PFSK-1 (cell line): ENCODE data around the gene GABRB3.

Source experiments
- FOXP2 ChIP-seq: optimal IDR thresholded peaks from 2 replicates; pipeline ENCODE3; 2011; ENCODE audit warnings: borderline replicate concordance, control low read depth, inconsistent platforms; ENCODE audit not compliant: insufficient read depth; ENCODE audit errors: extremely low read length, extremely low read depth
- POLR2AphosphoS5 ChIP-seq: IDR thresholded peaks from 2 replicates; pipeline ENCODE4 v1.6.1; 2012; ENCODE audit warnings: low read depth, mild to moderate bottlenecking, control low read depth, low read length, moderate library complexity
- REST ChIP-seq, 2 experiments: IDR thresholded peaks; 2 replicates each; pipeline versions ENCODE4 v1.6.1 to v1.8.0; 2011 to 2012; ENCODE audit warnings: low read depth in 2 of 2, low read length in 2 of 2, control low read depth in 1 of 2, inconsistent platforms in 1 of 2, mild to moderate bottlenecking in 1 of 2, moderate library complexity in 1 of 2; ENCODE audit not compliant: insufficient read depth in 1 of 2
- SIN3A ChIP-seq: IDR thresholded peaks from 2 replicates; pipeline ENCODE4 v1.6.1; 2012; ENCODE audit warnings: mild to moderate bottlenecking, low read length, moderate library complexity, borderline replicate concordance; ENCODE audit not compliant: insufficient read depth
- TAF1 ChIP-seq: IDR thresholded peaks from 2 replicates; pipeline ENCODE4 v1.6.1; 2012; ENCODE audit warnings: low read length, control low read depth, borderline replicate concordance; ENCODE audit not compliant: insufficient read depth

Gene GABRB3

DNA sequence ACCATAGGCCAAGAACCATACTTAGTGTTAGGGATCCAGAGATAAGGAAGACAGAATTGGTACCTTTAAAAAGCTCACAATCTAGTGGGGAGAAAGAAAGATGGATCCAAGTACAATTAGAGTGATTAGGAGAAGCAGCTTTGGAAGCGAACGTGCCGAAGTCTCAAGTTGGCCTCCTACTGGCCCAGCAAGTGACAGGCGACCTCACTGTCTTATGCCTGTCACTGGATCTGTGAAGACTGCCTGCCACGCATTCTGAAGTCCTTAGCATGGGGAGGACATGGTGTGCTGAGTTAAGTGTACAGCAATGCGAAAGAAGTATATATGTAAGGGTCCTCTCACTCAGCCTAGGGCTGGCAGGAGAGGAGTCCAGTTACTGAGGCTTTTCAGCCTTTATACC is 141.0 kb downstream of the GABRB3 start:
- TF ChIP-seq POLR2AphosphoS5 (no peak), SIN3A (no peak), FOXP2 (no peak), TAF1 (no peak), REST (IDR thresholded peaks at IDR 0.05; ENCODE audit: insufficient read depth in 1 of 2, low read depth in 2 of 2, low read length in 2 of 2) (no peak)

DNA sequence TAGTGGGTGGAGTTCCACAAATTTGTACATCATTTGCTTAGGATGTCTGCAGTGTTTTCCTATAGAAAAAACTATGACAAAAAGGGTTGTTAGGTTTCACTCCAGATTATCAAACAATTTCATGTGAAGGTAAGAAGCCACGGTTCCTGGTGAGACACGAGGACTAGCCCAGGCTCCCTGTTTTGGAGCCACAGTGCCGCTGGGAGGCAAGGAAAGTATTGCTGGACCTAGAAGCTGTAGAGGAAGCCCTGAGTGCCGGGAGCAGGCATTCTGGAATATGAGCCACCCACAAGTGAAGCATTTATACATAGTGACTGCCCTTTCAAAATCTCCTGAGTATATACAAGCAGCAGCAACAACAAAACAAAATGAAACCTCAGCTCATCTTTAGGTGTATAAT is 142.0 kb downstream of the GABRB3 start:
- TF ChIP-seq SIN3A (no peak), TAF1 (no peak), FOXP2 (no peak), REST (IDR thresholded peaks at IDR 0.05; ENCODE audit: insufficient read depth in 1 of 2, low read depth in 2 of 2, low read length in 2 of 2) (no peak), POLR2AphosphoS5 (no peak)

DNA sequence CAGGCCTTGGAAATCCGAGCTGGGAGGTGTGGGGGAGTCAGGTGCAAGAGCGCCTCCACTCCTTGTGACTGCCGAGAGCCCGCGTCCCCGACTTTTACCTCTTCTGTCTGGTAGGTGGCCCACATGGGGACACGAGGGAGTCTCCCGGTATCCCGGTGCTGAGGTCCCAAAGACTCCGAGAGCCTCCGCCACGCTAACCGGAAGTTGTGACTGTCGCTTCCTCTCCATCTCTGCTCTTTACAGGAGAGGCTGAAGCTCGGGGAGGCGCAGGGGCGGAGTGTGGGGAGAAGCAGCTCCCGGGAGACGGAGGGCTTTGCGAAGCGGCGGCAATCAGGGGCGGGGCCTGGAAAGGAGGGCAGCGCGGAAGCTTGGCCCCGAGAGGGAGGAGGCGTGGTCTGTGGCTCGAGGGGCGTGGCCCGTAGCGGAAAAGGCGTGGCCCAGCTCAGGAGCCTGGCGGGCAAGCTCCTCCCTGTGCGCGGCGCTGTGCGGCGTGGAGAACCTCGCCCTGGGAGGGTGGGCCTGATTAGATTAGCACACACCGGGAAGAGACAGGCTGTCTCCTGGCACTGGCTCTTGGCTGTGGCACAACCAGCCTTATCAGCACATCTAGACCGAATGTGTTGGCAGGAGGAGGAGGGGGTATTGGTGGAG is 143.9 kb downstream of the GABRB3 start:
- TF ChIP-seq FOXP2 (no peak), POLR2AphosphoS5 (no peak), TAF1 (no peak), SIN3A (no peak)

- no peak for TF ChIP-seq REST (IDR thresholded peaks at IDR 0.05; ENCODE audit: insufficient read depth in 1 of 2, low read depth in 2 of 2, low read length in 2 of 2)
- TF ChIP-seq FOXP2: no peak
- no peak for TF ChIP-seq SIN3A
- no peak for TF ChIP-seq TAF1
- no peak for TF ChIP-seq POLR2AphosphoS5
Observed at GRCh38 chr15:26628071-26628470, 144.8 kb downstream of the GABRB3 start.

DNA sequence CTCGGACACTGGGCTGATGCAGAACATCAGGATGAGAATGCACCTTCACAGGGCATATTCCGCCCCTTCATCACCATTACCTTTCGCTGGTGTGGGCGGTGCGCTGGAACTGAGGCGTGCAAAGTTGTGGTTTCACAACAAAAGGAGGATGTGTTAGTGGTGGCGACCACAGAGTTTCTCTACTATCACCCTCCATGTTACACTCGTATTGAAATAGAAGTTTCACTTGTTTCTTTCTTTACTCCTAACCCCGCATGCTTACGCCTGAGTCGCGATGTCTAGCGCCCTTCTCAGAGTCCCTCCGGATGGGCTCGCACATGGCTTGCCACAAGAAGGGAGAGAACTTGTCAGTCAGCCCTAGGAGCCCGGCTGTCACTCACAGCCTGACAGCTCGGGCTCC is 148.7 kb downstream of the GABRB3 start:
- TF ChIP-seq POLR2AphosphoS5 (no peak), SIN3A (no peak), FOXP2 (no peak), REST (IDR thresholded peaks at IDR 0.05; ENCODE audit: insufficient read depth in 1 of 2, low read depth in 2 of 2, low read length in 2 of 2) (no peak), TAF1 (no peak)
